Mesenchymal stem cell (in vitro differentiated cells and primary cell): Measurements from ENCODE around the gene UBE2D1. TPM values are rescaled to one million over a fixed set of nuclear protein-coding genes. Genes with fewer than 3 reads are reported as not detected.
A peak's percentile ranks its signal among the peaks of the same experiment; 100 is the strongest.

Source experiments
- DNase-seq: peaks from one replicate; pipeline ENCODE4 v3.0.0-alpha.2; 2013
- H2AFZ ChIP-seq: one replicate; pipeline ENCODE4 v1.6.1; 2013; ENCODE audit warnings: low read depth, mild to moderate bottlenecking, control low read depth, inconsistent platforms, low read length, moderate library complexity
- H2AK5ac ChIP-seq: 2 replicates; pipeline ENCODE4 v1.6.1; 2013; ENCODE audit warnings: low read length, moderate library complexity, mild to moderate bottlenecking, inconsistent platforms; ENCODE audit not compliant: severe bottlenecking
- H2BK120ac ChIP-seq: one replicate; pipeline ENCODE4 v1.6.1; 2013; ENCODE audit warnings: low read depth, mild to moderate bottlenecking, inconsistent platforms, low read length, moderate library complexity
- H2BK12ac ChIP-seq, 2 experiments: one replicate each; pipeline ENCODE4 v1.6.1; 2013; ENCODE audit warnings: inconsistent platforms in 2 of 2, low read length in 2 of 2, mild to moderate bottlenecking in 2 of 2, moderate library complexity in 2 of 2, control low read depth in 1 of 2
- H2BK15ac ChIP-seq: one replicate; pipeline ENCODE4 v1.6.1; 2013; ENCODE audit warnings: mild to moderate bottlenecking, low read depth, inconsistent platforms; ENCODE audit not compliant: poor library complexity, severe bottlenecking
- H2BK5ac ChIP-seq: 2 replicates; pipeline ENCODE4 v1.6.1; 2013; ENCODE audit warnings: low read depth, mild to moderate bottlenecking, low read length, control low read depth, inconsistent platforms; ENCODE audit not compliant: poor library complexity, severe bottlenecking
- H3K14ac ChIP-seq, 2 experiments: one replicate each; pipeline ENCODE4 v1.6.1; 2013; ENCODE audit warnings: inconsistent platforms in 2 of 2, low read length in 2 of 2, control low read depth in 1 of 2, mild to moderate bottlenecking in 1 of 2, moderate library complexity in 1 of 2
- H3K18ac ChIP-seq, 2 experiments: one replicate each; pipeline ENCODE4 v1.6.1; 2013; ENCODE audit warnings: inconsistent platforms in 2 of 2, low read length in 2 of 2, control low read depth in 1 of 2, low read depth in 1 of 2, mild to moderate bottlenecking in 1 of 2
- H3K23ac ChIP-seq, 2 experiments: one replicate each; pipeline ENCODE4 v1.6.1; 2013; ENCODE audit warnings: inconsistent platforms in 2 of 2, low read length in 2 of 2, mild to moderate bottlenecking in 2 of 2, moderate library complexity in 2 of 2, control low read depth in 1 of 2
- H3K27ac ChIP-seq: 2 replicates; pipeline ENCODE4 v1.5.1; 2013; ENCODE audit warnings: mild to moderate bottlenecking, moderate library complexity, low read length, control low read depth, inconsistent platforms; ENCODE audit not compliant: poor library complexity, severe bottlenecking
- H3K27me3 ChIP-seq, 2 experiments: 2 replicates each; pipeline versions ENCODE4 v1.6.1 to v1.7.0; 2013; ENCODE audit warnings: low read length in 2 of 2, mild to moderate bottlenecking in 2 of 2, moderate library complexity in 2 of 2, control low read depth in 1 of 2, inconsistent platforms in 1 of 2; ENCODE audit not compliant: control insufficient read depth in 1 of 2, insufficient read depth in 1 of 2
- H3K36me3 ChIP-seq, 2 experiments: 2 replicates each; pipeline versions ENCODE4 v1.6.1 to v1.7.0; 2013; ENCODE audit warnings: low read length in 2 of 2, control low read depth in 1 of 2, inconsistent platforms in 1 of 2, low read depth in 1 of 2, mild to moderate bottlenecking in 1 of 2; ENCODE audit not compliant: insufficient read depth in 2 of 2, control insufficient read depth in 1 of 2
- H3K4ac ChIP-seq, 2 experiments: one replicate each; pipeline ENCODE4 v1.6.1; 2013; ENCODE audit warnings: inconsistent platforms in 2 of 2, low read length in 2 of 2, mild to moderate bottlenecking in 2 of 2, moderate library complexity in 2 of 2, control low read depth in 1 of 2, low read depth in 1 of 2
- H3K4me1 ChIP-seq: 2 replicates; pipeline ENCODE4 v1.6.1; 2013; ENCODE audit warnings: low read depth, low read length, control low read depth; ENCODE audit not compliant: control insufficient read depth, insufficient read depth
- H3K4me2 ChIP-seq: 2 replicates; pipeline ENCODE4 v1.6.1; 2013; ENCODE audit warnings: low read length, mild to moderate bottlenecking, inconsistent platforms; ENCODE audit not compliant: poor library complexity, severe bottlenecking
- H3K4me3 ChIP-seq, 2 experiments: 2 replicates each; pipeline versions ENCODE4 v1.5.1 to v1.7.0; 2013; ENCODE audit warnings: low read length in 2 of 2, mild to moderate bottlenecking in 2 of 2, control low read depth in 1 of 2, low read depth in 1 of 2; ENCODE audit not compliant: insufficient read depth in 1 of 2
- H3K79me1 ChIP-seq: replicated peaks from 2 replicates; pipeline ENCODE4 v1.6.1; 2013; ENCODE audit warnings: mild to moderate bottlenecking, control low read depth, low read length, inconsistent platforms; ENCODE audit not compliant: poor library complexity, severe bottlenecking
- H3K9ac ChIP-seq: 2 replicates; pipeline ENCODE4 v1.7.0; 2013; ENCODE audit warnings: mild to moderate bottlenecking, low read length, moderate library complexity
- H3K9me3 ChIP-seq: 2 replicates; pipeline ENCODE4 v1.7.0; 2013; ENCODE audit warnings: mild to moderate bottlenecking, low read length; ENCODE audit not compliant: control insufficient read depth
- H4K8ac ChIP-seq: one replicate; pipeline ENCODE4 v1.6.1; 2013; ENCODE audit warnings: inconsistent platforms, mild to moderate bottlenecking, low read length, moderate library complexity
- H4K91ac ChIP-seq: one replicate; pipeline ENCODE4 v1.6.1; 2013; ENCODE audit warnings: mild to moderate bottlenecking, low read length, inconsistent platforms
- WGBS: methylation state at CpG from one replicate; pipeline ENCODE4 v1.1.7; 2013; ENCODE audit warnings: mixed read lengths; 5-methylcytosine and 5-hydroxymethylcytosine counted together
- polyA plus RNA-seq, 2 experiments: library from polyadenylated mRNA; stranded (reverse); fragments of 200-250 nt; gene quantifications; one replicate each; pipeline ENCODE4 v1.2.3, GENCODE V29; 2013

The UBE2D1 gene
- polyA plus RNA-seq (2013, experiment 1 of 2): 20.7 TPM
- polyA plus RNA-seq (2013, experiment 2 of 2): 24.4 TPM

DNA sequence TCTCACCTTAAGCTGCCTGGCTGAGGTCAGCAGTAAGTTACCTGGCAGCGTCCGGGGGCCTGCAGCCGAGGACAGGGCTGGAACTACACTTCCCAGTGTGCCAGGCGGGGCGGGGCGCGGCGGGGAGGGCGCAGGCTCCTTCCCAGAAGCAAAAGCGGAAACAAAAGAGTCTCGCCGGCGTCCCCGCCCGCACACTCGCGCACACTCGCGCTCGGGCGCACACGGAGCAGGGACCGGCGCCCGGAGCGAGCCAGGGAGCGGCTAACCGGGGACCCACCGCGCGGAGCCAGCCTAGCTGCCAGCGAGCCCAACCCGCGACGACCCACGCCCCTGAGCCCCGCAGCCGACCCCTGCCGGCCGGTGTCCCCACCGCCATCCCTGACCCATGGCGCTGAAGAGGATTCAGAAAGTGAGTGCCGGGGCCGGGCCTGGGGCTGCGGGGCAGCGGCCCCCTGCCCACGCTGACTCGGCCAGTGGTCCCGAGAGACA lies at the start of gene UBE2D1:
UBE2D1 (plus strand) TSS at position 190 of the 489 bp plus-strand sequence; CDS start at position 386, 196 bp downstream.
- under 1% methylated on average over 49 of the region's 49 CpGs for WGBS

DNA sequence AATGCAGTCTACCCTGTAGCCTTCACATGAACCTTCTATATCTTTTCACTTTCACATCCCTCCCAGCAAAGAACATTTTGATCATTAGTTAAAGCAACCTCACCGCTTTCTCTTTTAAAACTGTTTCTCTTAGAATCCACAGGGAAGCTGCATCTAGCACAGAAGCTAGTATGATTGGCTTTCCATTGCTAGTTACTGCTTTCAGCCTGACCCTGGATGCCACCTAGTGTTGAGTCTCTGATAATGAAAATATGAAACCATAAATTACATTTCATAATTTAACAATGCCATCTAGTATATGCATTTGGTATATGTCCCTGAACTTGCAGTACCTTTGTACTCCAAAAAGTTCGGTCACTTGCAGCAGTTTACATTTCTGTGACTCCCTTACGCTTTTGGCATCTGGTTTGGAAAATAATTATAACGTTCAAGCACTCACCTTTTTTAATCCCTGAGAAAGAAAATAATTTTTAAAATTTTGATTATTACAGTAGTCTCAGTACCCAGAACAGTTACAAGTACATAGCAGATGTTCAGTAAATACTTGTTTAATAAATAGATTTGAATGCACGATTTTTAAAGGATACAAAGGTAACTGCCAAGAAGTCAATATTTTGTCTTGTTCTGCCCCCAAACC lies 43.1 kb upstream of the UBE2D1 start:
- no peak overlapping the region for H2AK5ac ChIP-seq
- no peak overlapping the region for H3K14ac ChIP-seq
- H3K79me1 ChIP-seq: no peaks in the 10 kb centered on the region
- H3K4me1 ChIP-seq: no peaks in the 10 kb centered on the region
- H4K91ac ChIP-seq: no peak overlapping the region
- H3K4ac ChIP-seq: no peak overlapping the region
- H2BK12ac ChIP-seq: no peak overlapping the region
- DNase-seq: peak; percentile 59
- peaks cover 0 to 4% of the 10 kb centered on the region in 2 experiments for H3K36me3 ChIP-seq
- no peak overlapping the region for H4K8ac ChIP-seq
- H3K18ac ChIP-seq: no peak overlapping the region
- H3K27me3 ChIP-seq: no peaks in the 10 kb centered on the region
- H3K23ac ChIP-seq: no peak overlapping the region
- WGBS: 94% methylated on average over 3 of the region's 5 CpGs
- no peak overlapping the region for H2BK15ac ChIP-seq
- H3K9me3 ChIP-seq: no peaks in the 10 kb centered on the region
- H2BK120ac ChIP-seq: no peak overlapping the region
- H3K9ac ChIP-seq: peak overlapping the region; percentile 44
- H2AFZ ChIP-seq: no peak overlapping the region
- H2BK5ac ChIP-seq: no peak overlapping the region
- H3K4me3 ChIP-seq: no peak overlapping the region
- H3K4me2 ChIP-seq: no peak overlapping the region
- H3K27ac ChIP-seq: no peak overlapping the region

More for the DNA sequence above, at the start of gene UBE2D1:
- Histone ChIP-seq H3K36me3 (no peaks in the 10 kb centered on the region), H3K9me3 (no peaks in the 10 kb centered on the region), H4K8ac (peak within 1 kb of the TSS; percentile 71), H3K14ac (peak within 1 kb of the TSS; percentile 43 to 95), H2BK12ac (peak within 1 kb of the TSS in 1 of 2 experiments; percentile 69), H2AFZ (peak within 1 kb of the TSS; percentile 99), H2AK5ac (no peak within 1 kb of the TSS), H4K91ac (peak within 1 kb of the TSS; percentile 29), H3K4ac (peak within 1 kb of the TSS; percentile 54 to 88), H2BK120ac (peak within 1 kb of the TSS; percentile 74), H3K79me1 (peaks cover 14% of the 10 kb centered on the region), H3K18ac (peak within 1 kb of the TSS; percentile 95 to 97), H3K27me3 (peaks cover 0 to 5% of the 10 kb centered on the region in 2 experiments), H3K9ac (peak within 1 kb of the TSS; percentile 92), H3K4me2 (peak within 1 kb of the TSS; percentile 92), H2BK15ac (peak within 1 kb of the TSS; percentile 63), H3K27ac (no peak within 1 kb of the TSS), H3K4me1 (peaks cover 2% of the 10 kb centered on the region), H2BK5ac (no peak within 1 kb of the TSS), H3K4me3 (peak within 1 kb of the TSS; percentile 91 to 98), H3K23ac (peak within 1 kb of the TSS; percentile 95 to 96)
- DNase-seq: peak; percentile 73

DNA sequence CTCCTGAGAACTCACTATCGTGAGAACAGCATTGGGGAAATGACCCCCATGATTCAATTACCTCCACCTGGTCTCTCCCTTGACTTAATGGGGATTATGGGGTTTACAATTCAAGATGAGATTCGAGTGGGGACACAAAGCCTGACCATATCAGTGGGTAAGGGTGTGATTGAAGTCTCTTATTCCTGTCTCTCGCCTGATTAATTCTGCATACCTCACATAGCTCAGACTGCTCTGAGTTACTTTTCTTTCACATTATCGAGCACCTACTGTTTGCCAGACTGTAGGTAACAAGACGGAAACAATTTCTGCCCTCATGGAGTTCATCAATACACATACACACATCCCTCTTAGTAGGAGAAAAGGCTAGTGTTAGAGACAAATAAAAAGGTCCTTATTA lies 40.8 kb upstream of the UBE2D1 start:
- H3K9me3 ChIP-seq: no peaks in the 10 kb centered on the region
- H3K4me3 ChIP-seq: no peak overlapping the region
- no peak overlapping the region for H2AFZ ChIP-seq
- no peak for DNase-seq
- no peak overlapping the region for H3K14ac ChIP-seq
- 100% methylated on average over 2 of the region's 5 CpGs for WGBS
- H3K27me3 ChIP-seq: no peaks in the 10 kb centered on the region
- no peaks in the 10 kb centered on the region for H3K4me1 ChIP-seq
- no peak overlapping the region for H2BK5ac ChIP-seq
- no peak overlapping the region for H2BK12ac ChIP-seq
- H2BK120ac ChIP-seq: no peak overlapping the region
- H3K23ac ChIP-seq: no peak overlapping the region
- no peak overlapping the region for H2BK15ac ChIP-seq
- no peak overlapping the region for H2AK5ac ChIP-seq
- no peaks in the 10 kb centered on the region for H3K79me1 ChIP-seq
- H3K27ac ChIP-seq: no peak overlapping the region
- H3K4ac ChIP-seq: no peak overlapping the region
- H3K4me2 ChIP-seq: no peak overlapping the region
- no peak overlapping the region for H3K9ac ChIP-seq
- H3K36me3 ChIP-seq: no peaks in the 10 kb centered on the region
- H3K18ac ChIP-seq: no peak overlapping the region
- no peak overlapping the region for H4K91ac ChIP-seq
- no peak overlapping the region for H4K8ac ChIP-seq

DNA sequence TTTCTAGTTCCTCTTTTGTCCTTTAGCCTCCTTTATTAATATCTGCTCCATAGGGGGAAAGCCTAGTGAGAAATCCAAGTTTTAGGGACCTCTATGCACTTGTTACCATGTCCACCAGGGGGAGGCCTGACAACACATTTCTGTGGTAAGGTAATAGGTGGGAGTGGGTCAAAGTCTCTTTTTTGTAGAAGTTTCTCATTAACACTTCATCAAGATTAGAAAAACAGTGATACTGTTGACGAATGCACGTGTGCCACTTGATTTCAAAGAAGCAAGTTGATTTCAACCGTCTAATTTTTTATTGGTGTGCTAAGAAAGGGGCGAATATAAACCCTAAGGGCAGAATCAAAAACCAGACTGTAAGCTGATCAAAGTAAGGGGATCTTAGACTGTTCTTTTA lies 35.2 kb upstream of the UBE2D1 start:
- H3K4me1 ChIP-seq: no peaks in the 10 kb centered on the region
- no peak overlapping the region for H4K91ac ChIP-seq
- H3K36me3 ChIP-seq: no peaks in the 10 kb centered on the region
- H3K4me2 ChIP-seq: no peak overlapping the region
- no peaks in the 10 kb centered on the region for H3K9me3 ChIP-seq
- no peaks in the 10 kb centered on the region for H3K79me1 ChIP-seq
- no peak overlapping the region for H2AK5ac ChIP-seq
- H3K18ac ChIP-seq: no peak overlapping the region
- no peak overlapping the region for H4K8ac ChIP-seq
- no peak overlapping the region for H3K14ac ChIP-seq
- H2BK15ac ChIP-seq: no peak overlapping the region
- H3K4ac ChIP-seq: no peak overlapping the region
- peak; percentile 58 for DNase-seq
- H2BK5ac ChIP-seq: no peak overlapping the region
- no peak overlapping the region for H3K23ac ChIP-seq
- no peak overlapping the region for H2BK120ac ChIP-seq
- H3K27ac ChIP-seq: no peak overlapping the region
- WGBS: 0% methylated on average over 4 of the region's 4 CpGs
- H2AFZ ChIP-seq: no peak overlapping the region
- peaks cover 0 to 13% of the 10 kb centered on the region in 2 experiments for H3K27me3 ChIP-seq
- H3K4me3 ChIP-seq: no peak overlapping the region
- H2BK12ac ChIP-seq: no peak overlapping the region
- no peak overlapping the region for H3K9ac ChIP-seq
